ENCODE data around the gene FMN2. TPM values are rescaled to one million over a fixed set of nuclear protein-coding genes. Genes with fewer than 3 reads are reported as not detected.

The FMN2 gene
- total RNA-seq, 2 donors from 2014 or later = 26.9 to 27.2 TPM

DNA sequence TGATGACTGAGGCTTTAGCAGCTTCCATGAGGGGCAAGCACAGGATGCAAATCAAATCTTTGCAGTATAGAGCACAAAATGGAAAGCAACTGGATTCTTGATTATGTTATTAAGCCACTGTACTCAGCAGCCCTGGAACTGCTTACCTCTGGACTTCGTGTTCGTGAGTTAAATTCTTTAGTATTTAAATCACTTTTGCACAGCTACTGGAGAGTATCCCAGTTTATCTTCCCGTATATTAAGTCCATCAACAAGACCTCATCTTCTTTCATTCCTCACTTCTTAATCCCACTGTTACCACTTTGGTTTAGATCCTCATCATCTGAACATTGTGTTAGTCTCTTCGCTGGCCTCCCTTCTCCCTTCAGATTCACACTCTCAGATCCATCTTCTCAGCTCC is 411.4 kb downstream of the FMN2 start:
- peaks cover 16% of the 10 kb centered on the region for H3K36me3 ChIP-seq (ENCODE audit: control insufficient read depth, insufficient read depth, low read length)
- no peak overlapping the region for H3K9ac ChIP-seq (ENCODE audit: extremely low read depth, low read length, poor library complexity, severe bottlenecking)
- TF ChIP-seq, protein P1, sequence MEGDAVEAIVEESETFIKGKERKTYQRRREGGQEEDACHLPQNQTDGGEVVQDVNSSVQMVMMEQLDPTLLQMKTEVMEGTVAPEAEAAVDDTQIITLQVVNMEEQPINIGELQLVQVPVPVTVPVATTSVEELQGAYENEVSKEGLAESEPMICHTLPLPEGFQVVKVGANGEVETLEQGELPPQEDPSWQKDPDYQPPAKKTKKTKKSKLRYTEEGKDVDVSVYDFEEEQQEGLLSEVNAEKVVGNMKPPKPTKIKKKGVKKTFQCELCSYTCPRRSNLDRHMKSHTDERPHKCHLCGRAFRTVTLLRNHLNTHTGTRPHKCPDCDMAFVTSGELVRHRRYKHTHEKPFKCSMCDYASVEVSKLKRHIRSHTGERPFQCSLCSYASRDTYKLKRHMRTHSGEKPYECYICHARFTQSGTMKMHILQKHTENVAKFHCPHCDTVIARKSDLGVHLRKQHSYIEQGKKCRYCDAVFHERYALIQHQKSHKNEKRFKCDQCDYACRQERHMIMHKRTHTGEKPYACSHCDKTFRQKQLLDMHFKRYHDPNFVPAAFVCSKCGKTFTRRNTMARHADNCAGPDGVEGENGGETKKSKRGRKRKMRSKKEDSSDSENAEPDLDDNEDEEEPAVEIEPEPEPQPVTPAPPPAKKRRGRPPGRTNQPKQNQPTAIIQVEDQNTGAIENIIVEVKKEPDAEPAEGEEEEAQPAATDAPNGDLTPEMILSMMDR (conservative IDR thresholded peaks at IDR 0.05) = no peak
- no peak overlapping the region for H3K27ac ChIP-seq (ENCODE audit: low read depth, low read length)
- Mint-ChIP-seq H3K27me3 (ENCODE audit: insufficient read depth) (no peaks in the 10 kb centered on the region), H3K27ac (no peak overlapping the region), H3K4me3 (no peak overlapping the region), H3K9me3 (peaks cover 2% of the 10 kb centered on the region), H3K36me3 (ENCODE audit: low read depth) (peaks cover 5% of the 10 kb centered on the region), H3K4me1 (peaks cover 7% of the 10 kb centered on the region)
- no peaks in the 10 kb centered on the region for H3K4me1 ChIP-seq (ENCODE audit: control insufficient read depth, insufficient read depth, low read length)
- H3K27me3 ChIP-seq (ENCODE audit: control insufficient read depth, insufficient read depth, low read length, poor library complexity, severe bottlenecking) = no peaks in the 10 kb centered on the region
- no peak overlapping the region for H3K4me3 ChIP-seq (ENCODE audit: low read length)
- DNase-seq = no peak
- peaks cover 6% of the 10 kb centered on the region for H3K9me3 ChIP-seq (ENCODE audit: control insufficient read depth, low read length)
- WGBS, 2 experiments (ENCODE audit: insufficient coverage in 1 of 2, insufficient read length in 1 of 2) = 94 to 97% methylated on average over 4 of the region's 4 CpGs

DNA sequence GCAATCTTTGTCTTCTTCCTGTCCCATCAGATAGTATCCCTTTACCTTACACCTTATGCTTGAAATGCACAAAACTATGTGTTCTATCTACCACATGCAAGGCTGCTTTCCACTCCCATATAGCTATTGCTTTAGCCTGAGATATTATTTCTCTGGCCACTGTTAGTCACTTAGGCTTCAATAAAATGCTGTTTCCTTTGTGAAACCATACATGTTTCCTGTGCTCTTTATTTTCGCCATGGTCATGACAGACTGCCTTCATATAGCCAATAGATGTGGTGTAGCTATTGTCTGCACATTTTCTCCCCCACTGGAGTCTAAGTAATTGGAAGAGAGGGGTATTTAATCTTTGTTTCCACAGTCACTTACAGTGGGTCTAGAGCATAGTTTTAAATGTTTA is 411.9 kb downstream of the FMN2 start:
- Mint-ChIP-seq H3K27me3 (ENCODE audit: insufficient read depth) (no peaks in the 10 kb centered on the region), H3K27ac (no peak overlapping the region), H3K4me3 (no peak overlapping the region), H3K9me3 (peaks cover 2% of the 10 kb centered on the region), H3K36me3 (ENCODE audit: low read depth) (peaks cover 5% of the 10 kb centered on the region), H3K4me1 (peaks cover 2% of the 10 kb centered on the region)
- Histone ChIP-seq H3K36me3 (ENCODE audit: control insufficient read depth, insufficient read depth, low read length) (peaks cover 16% of the 10 kb centered on the region), H3K27ac (ENCODE audit: low read depth, low read length) (no peak overlapping the region), H3K9me3 (ENCODE audit: control insufficient read depth, low read length) (peaks cover 6% of the 10 kb centered on the region), H3K4me3 (ENCODE audit: low read length) (no peak overlapping the region), H3K4me1 (ENCODE audit: control insufficient read depth, insufficient read depth, low read length) (no peaks in the 10 kb centered on the region), H3K9ac (ENCODE audit: extremely low read depth, low read length, poor library complexity, severe bottlenecking) (no peak overlapping the region), H3K27me3 (ENCODE audit: control insufficient read depth, insufficient read depth, low read length, poor library complexity, severe bottlenecking) (no peaks in the 10 kb centered on the region)
- TF ChIP-seq, protein P1 (conservative IDR thresholded peaks at IDR 0.05) = no peak
- no peak for DNase-seq
- 88 to 96% methylated on average over 1 of the region's 1 CpG for WGBS, 2 experiments (ENCODE audit: insufficient coverage in 1 of 2, insufficient read length in 1 of 2)

DNA sequence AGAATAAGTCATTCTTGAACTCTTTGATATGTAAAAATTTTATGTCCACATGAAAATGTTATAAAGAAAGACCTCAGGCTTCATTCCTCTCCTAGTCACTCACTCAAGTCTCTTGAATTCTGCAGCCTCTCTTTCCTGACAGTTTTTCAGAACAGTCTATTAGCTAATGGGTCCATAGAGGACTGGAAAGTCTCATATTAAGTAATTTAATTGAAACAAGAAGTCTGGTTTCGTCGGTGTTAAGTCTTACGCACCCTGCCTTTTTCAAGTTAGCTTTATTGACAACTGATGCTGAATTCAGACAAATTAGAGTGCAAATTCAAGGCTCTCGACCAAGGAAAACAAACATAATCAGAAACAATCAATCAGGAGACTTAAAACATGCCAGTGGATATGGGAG is 414.5 kb downstream of the FMN2 start:
- no peak overlapping the region for H3K27ac Mint-ChIP-seq
- H3K27me3 Mint-ChIP-seq (ENCODE audit: insufficient read depth) = no peaks in the 10 kb centered on the region
- Histone ChIP-seq H3K4me1 (ENCODE audit: control insufficient read depth, insufficient read depth, low read length) (no peaks in the 10 kb centered on the region), H3K27ac (ENCODE audit: low read depth, low read length) (no peak overlapping the region), H3K27me3 (ENCODE audit: control insufficient read depth, insufficient read depth, low read length, poor library complexity, severe bottlenecking) (no peaks in the 10 kb centered on the region), H3K9ac (ENCODE audit: extremely low read depth, low read length, poor library complexity, severe bottlenecking) (no peak overlapping the region), H3K36me3 (ENCODE audit: control insufficient read depth, insufficient read depth, low read length) (peaks cover 14% of the 10 kb centered on the region), H3K9me3 (ENCODE audit: control insufficient read depth, low read length) (no peaks in the 10 kb centered on the region), H3K4me3 (ENCODE audit: low read length) (no peak overlapping the region)
- H3K4me3 Mint-ChIP-seq = no peak overlapping the region
- TF ChIP-seq, protein P1 (conservative IDR thresholded peaks at IDR 0.05) = no peak
- H3K4me1 Mint-ChIP-seq = no peaks in the 10 kb centered on the region
- WGBS, 2 experiments (ENCODE audit: insufficient coverage in 1 of 2, insufficient read length in 1 of 2) = 95 to 97% methylated on average over 3 to 4 of the region's 4 CpGs
- peaks cover 11% of the 10 kb centered on the region for H3K36me3 Mint-ChIP-seq (ENCODE audit: low read depth)
- H3K9me3 Mint-ChIP-seq = peaks cover 4% of the 10 kb centered on the region
- no peak for DNase-seq

Data from endodermal cell (in vitro differentiated cells).